ENCODE data around the gene EPHB1. TPM values are rescaled to one million over a fixed set of nuclear protein-coding genes. Genes with fewer than 3 reads are reported as not detected.

Gene EPHB1
- total RNA-seq, 4 donors from 2014 or later: 11.1 to 14.2 (median 13.0) TPM

DNA sequence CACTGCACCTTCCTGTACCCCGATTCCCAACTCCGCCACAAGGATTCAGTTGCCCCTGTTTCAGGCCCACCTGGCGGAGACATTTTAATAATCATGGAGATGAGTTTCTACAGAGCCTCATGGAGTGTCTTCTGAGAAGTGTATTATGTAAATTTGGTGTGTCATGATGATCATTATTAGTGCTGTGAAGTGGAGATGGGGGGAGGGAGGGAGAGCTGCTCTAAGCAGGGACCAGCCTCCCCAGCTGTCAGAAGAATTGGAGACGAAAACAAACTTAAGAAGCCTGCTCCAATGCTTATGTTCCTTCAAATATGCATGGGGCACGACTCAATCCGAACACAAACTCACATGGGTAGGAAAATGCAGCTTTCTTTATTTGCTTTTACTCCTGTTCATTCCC lies 127.8 kb downstream of the EPHB1 start:
- 91 to 95% methylated on average over 6 of the region's 6 CpGs for WGBS, 2 donors
- intact Hi-C loops (cut with DNase I; ENCODE audit: low total_unique reads): no loop called here
- DNase-seq (ENCODE audit: low spot score in 2 of 2): peak in 1 of 2 donors; percentile 83
- no peak for TF ChIP-seq POLR2A (IDR thresholded peaks at IDR 0.05)
- TF ChIP-seq CTCF (IDR thresholded peaks at IDR 0.05): no peak
- no peak overlapping the region for H3K4me3 ChIP-seq (ENCODE audit: low read depth, poor library complexity, severe bottlenecking)

- H3K4me3 ChIP-seq (ENCODE audit: low read depth, poor library complexity, severe bottlenecking): no peak overlapping the region
- peak in 1 of 2 donors; percentile 28 for DNase-seq (ENCODE audit: low spot score in 2 of 2)
- 80 to 93% methylated on average over 1 of the region's 1 CpG for WGBS, 2 donors
- TF ChIP-seq POLR2A (IDR thresholded peaks at IDR 0.05) (no peak), CTCF (IDR thresholded peaks at IDR 0.05) (no peak)
- intact Hi-C loops (cut with DNase I; ENCODE audit: low total_unique reads): no loop called here
Measured at GRCh38 chr3:134923286-134923685, 128.2 kb downstream of the EPHB1 start.

DNA sequence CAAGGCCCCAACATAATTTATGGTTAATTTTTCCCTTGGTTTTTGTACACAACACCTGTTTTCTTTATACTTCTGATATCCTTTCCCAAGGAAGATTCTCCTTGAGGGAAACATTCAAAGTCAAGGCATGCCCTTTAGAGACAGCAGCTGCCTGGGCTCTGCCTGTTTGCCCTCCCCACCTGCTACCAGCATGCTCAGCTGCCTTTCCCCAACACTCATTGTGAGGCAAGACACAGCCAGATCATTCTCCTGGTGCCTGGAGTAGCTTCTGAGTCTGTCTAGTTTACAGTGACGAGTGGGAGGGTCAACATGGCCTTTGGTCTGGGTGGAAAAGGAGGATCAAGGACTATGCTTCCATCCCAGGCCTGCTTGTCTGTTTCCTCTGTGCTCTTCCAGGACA lies 132.5 kb downstream of the EPHB1 start:
- WGBS, 2 donors: 77 to 86% methylated on average over 1 of the region's 1 CpG
- H3K4me3 ChIP-seq (ENCODE audit: low read depth, poor library complexity, severe bottlenecking): no peak overlapping the region
- no peak for TF ChIP-seq CTCF (IDR thresholded peaks at IDR 0.05)
- TF ChIP-seq POLR2A (IDR thresholded peaks at IDR 0.05): no peak
- intact Hi-C loops (cut with DNase I; ENCODE audit: low total_unique reads): no loop called here
- peak in 1 of 2 donors; percentile 21 for DNase-seq (ENCODE audit: low spot score in 2 of 2)

DNA sequence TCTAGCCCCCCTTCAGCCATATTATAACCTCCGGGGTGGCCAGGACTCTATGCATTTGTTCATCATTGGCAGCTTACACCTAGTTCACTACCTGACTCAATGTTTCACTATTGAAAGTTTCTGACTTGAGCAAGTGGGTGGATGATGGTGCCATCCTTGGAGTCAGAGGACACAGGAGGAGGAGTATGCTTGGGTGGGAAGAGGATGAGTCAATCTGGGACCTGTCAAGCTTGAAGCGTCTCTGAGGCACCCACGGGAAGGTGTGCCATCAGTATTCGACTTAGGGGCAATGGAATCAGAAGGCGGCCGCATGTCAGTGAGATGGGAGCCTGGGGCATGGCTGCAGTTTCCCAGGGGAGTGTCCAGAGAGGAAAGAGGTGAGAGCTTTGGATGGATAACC lies 133.3 kb downstream of the EPHB1 start:
- H3K4me3 ChIP-seq (ENCODE audit: low read depth, poor library complexity, severe bottlenecking): no peak overlapping the region
- WGBS, 2 donors: 72% methylated on average over 6 of the region's 6 CpGs
- no peak for TF ChIP-seq POLR2A (IDR thresholded peaks at IDR 0.05)
- TF ChIP-seq CTCF (IDR thresholded peaks at IDR 0.05): no peak
- DNase-seq (ENCODE audit: low spot score in 2 of 2): no peak
- intact Hi-C loops (cut with DNase I; ENCODE audit: low total_unique reads): no loop called here

GRCh38 chr3:134928819-134929218 lies 133.8 kb downstream of the EPHB1 start:
- intact Hi-C loops (cut with DNase I; ENCODE audit: low total_unique reads): no loop called here
- 69 to 74% methylated on average over 3 of the region's 3 CpGs for WGBS, 2 donors
- no peak overlapping the region for H3K4me3 ChIP-seq (ENCODE audit: low read depth, poor library complexity, severe bottlenecking)
- TF ChIP-seq CTCF (IDR thresholded peaks at IDR 0.05): no peak
- no peak for TF ChIP-seq POLR2A (IDR thresholded peaks at IDR 0.05)
- no peak for DNase-seq (ENCODE audit: low spot score in 2 of 2)

GRCh38 chr3:134929976-134930375 lies 134.9 kb downstream of the EPHB1 start:
- no peak overlapping the region for H3K4me3 ChIP-seq (ENCODE audit: low read depth, poor library complexity, severe bottlenecking)
- TF ChIP-seq POLR2A (IDR thresholded peaks at IDR 0.05): no peak
- TF ChIP-seq CTCF (IDR thresholded peaks at IDR 0.05): no peak
- 86 to 96% methylated on average over 2 of the region's 2 CpGs for WGBS, 2 donors
- peak in 1 of 2 donors; percentile 25 for DNase-seq (ENCODE audit: low spot score in 2 of 2)
- intact Hi-C loops (cut with DNase I; ENCODE audit: low total_unique reads): no loop called here
